HPDE6-E6E7 (cell line): Measurements from ENCODE around the gene STMN3.
A peak's percentile ranks its signal among the peaks of the same experiment; 100 is the strongest.

Experiments used
- DNase-seq: peaks from one replicate; pipeline ENCODE4 v3.0.0; 2011; ENCODE audit warnings: missing footprints; ENCODE audit errors: extremely low spot score

The STMN3 gene

GRCh38 chr20:63653041-63653973 lies at the start of gene STMN3:
STMN3 (minus strand) TSS chr20:63653424; CDS start chr20:63653345, 79 bp downstream.
- peak; percentile 94 for DNase-seq

GRCh38 chr20:63702036-63702665 lies 48.9 kb upstream of the STMN3 start:
- DNase-seq = no peak

DNA sequence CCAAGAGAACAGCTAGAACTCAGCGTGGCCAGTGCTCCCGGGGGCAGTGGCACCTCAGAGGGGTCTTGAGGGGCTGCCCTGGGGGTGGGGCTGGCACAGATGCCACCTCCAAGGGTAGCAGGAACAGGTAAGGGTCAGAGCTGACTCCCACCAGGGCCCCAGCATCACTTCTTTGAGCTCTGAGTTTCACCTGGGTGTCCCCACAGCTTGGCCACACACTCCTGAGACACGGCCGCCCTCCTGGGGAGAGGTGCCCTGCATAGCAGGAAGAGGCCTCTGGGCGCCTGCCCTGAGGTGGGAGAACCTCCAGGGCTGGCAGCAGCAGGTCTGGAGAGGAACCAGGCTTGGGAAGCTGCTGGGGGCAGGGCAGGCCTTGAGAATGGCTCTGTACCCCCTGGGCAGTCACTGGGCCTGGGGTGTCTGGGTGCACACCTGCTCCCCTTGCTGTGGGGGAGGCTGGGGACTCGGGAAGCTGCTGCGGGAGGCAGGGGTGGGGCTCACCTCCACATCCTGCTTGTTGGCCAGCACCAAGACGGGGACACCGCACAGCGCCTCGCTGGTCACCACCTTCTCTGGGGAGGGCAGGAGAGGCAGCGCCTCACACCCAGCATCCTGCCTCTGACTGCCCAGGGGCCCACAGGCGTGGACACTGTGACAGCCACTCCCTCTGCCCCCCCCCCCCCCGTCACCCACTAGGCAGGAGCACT lies 48.3 kb upstream of the STMN3 start:
- no peak for DNase-seq

DNA sequence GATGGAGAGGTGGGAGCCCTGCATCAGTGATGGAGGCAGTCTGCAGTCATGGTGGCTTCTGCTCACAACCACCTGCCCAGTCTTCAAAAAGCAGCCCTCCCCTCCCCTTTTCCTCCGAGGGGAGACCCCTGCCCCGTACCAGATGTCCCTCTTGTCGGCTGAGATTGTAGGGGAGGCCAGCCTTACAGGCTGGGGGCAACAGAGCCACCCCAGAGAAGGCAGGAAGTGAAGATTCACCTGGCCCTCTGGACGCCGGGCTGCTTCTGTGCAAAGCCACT lies 47.8 kb upstream of the STMN3 start:
- DNase-seq = no peak

DNA sequence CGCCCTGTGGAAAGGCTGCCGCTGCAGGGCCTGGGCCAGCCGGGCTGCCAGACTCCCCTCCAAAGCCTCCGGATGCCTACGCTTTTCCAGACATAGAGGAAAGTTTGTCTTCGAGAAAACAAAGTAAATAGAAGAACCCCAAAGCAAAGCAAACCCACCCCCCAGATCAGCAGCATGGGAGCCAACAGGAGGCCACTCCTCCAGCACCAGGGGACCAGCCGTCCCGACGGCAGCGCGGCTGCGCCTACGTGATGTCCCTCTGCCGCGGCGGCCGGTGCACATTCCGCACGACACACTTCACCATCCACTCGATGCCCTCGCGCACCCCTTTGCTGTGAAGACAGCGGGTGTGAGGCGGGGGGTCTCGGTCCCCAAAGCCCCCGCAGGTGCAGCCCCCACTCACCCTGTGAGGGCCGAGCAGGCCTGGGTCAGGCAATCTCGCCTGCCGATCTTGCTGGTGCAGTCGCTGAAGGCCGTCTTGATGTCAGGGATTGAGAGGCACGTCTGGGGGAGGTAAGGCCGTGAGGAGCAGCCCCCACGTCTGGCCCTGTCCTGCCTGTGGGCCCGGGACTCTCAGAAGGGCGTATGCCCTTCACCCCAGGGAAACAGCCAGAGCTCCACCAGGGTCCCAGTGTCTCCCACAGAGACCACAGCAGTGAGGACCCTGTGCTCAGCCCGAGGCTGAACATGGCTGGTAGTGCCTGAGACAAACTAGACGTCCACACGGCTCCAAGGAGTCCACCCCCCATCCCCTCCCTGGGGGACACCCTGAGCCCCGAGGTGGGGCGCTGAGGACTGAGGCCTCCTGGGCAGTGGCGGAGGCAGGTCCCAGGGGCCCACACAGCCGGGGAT lies 47.2 kb upstream of the STMN3 start:
- no peak for DNase-seq

DNA sequence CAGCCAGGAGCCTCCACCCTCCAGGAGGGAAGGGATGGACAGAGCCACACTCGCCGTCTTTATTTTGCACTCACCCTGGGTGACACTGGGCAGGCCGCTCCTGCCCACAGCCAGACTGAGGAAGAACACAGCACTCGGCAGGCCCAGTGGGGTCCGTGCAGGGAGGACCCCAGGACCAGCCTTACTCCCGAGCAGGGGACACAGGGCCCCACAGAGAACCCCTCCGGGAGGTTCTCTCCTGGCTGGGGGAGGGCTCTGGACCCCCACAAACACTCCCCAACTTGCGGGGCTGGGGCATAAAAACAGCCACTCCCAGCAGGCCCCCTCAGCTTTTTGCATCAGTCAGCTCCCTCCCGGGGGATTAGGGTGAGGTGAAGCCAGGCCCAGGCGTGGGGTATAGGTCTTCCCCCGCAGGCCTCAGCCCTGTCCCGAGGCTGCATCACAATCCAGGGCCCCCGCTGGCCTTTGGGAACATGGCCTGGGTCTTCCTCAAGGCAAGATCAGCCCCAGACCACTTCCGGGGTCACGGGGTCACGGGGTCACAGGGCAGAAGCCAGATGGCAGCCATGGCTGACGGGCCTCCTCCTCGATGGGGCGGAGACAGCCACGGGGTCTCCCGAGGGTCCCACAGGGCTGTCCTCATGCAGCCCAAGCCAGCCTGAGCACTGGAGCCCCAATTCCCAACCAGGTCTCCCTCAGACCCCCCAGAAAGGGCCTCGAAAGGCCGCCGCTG lies 46.4 kb upstream of the STMN3 start:
- no peak for DNase-seq

GRCh38 chr20:63698739-63699465 lies 45.7 kb upstream of the STMN3 start:
- peak; percentile 98 for DNase-seq

DNA sequence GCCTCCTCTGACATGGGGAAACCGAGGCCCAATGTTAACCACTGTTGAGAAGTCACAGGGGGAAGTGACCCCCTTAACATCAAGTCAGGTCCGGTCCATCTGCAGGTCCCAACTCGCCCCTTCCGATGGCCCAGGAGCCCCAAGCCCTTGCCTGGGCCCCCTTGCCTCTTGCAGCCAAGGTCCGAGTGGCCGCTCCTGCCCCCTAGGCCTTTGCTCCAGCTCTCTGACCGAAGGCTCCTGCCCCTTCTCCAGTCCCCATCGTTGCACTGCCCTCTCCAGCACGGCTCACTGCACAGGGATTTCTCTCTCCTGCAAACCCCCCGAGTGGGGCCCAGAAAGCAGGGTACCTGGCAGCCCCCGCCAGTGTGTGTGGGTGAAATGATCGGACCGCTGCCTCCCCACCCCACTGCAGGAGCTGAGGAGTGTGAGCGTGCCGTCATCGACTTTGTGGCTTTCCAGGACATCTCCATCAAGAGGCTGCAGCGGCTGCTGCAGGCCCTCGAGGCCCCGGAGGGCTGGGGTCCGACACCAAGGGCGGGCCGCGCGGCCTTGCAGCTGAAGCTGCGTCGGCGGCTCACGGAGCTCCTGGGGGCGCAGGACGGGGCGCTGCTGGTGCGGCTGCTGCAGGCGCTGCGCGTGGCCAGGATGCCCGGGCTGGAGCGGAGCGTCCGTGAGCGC lies 44.8 kb upstream of the STMN3 start:
- no peak for DNase-seq

- no peak for DNase-seq
Observed at GRCh38 chr20:63697357-63697867, 44.2 kb upstream of the STMN3 start.

- DNase-seq = no peak
Observed at GRCh38 chr20:63696628-63697356, 43.6 kb upstream of the STMN3 start, which contains the start of gene TNFRSF6B. TNFRSF6B (plus strand) TSS chr20:63696652; CDS start chr20:63696768, 116 bp downstream.

DNA sequence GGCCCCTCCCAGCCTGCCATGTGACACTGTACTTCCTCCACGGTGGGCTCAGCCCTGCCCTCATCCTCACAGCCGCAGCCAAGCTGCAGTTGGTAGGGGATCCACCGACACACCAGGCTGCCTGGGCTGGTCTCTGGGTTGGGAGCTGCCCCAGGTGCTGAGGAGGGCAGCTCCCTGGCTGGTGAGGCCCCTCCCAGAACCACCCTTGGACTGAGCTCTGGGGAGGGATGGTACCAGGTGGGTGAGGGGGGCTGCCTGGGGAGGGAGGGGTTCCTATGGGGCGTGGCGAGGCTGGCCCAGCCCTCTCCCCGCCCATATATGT lies 43.0 kb upstream of the STMN3 start:
- DNase-seq = no peak

DNA sequence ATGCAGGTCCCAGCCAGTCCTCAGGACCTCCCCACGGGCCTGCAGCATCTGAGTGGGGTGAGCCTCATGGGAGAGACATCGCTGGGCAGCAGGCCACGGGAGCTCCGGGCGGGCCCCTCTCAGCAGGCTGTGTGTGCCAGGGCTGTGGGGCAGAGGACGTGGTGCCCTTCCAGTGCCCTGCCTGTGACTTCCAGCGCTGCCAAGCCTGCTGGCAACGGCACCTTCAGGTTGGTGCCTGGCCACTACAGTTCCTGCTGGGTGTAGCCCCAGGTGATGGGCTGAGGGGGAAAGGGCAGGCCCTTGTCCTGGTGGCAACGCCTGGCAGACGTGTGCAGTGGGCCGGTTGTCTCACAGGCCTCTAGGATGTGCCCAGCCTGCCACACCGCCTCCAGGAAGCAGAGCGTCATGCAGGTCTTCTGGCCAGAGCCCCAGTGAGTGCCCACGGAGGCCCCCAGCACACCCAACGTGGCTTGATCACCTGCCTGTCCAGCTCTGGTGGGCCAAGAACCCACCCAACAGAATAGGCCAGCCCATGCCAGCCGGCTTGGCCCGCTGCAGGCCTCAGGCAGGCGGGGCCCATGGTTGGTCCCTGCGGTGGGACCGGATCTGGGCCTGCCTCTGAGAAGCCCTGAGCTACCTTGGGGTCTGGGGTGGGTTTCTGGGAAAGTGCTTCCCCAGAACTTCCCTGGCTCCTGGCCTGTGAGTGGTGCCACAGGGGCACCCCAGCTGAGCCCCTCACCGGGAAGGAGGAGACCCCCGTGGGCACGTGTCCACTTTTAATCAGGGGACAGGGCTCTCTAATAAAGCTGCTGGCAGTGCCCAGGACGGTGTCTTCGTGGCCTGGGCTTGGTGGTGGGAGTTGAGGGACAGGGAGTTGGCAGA lies 42.4 kb upstream of the STMN3 start:
- DNase-seq = no peak

DNA sequence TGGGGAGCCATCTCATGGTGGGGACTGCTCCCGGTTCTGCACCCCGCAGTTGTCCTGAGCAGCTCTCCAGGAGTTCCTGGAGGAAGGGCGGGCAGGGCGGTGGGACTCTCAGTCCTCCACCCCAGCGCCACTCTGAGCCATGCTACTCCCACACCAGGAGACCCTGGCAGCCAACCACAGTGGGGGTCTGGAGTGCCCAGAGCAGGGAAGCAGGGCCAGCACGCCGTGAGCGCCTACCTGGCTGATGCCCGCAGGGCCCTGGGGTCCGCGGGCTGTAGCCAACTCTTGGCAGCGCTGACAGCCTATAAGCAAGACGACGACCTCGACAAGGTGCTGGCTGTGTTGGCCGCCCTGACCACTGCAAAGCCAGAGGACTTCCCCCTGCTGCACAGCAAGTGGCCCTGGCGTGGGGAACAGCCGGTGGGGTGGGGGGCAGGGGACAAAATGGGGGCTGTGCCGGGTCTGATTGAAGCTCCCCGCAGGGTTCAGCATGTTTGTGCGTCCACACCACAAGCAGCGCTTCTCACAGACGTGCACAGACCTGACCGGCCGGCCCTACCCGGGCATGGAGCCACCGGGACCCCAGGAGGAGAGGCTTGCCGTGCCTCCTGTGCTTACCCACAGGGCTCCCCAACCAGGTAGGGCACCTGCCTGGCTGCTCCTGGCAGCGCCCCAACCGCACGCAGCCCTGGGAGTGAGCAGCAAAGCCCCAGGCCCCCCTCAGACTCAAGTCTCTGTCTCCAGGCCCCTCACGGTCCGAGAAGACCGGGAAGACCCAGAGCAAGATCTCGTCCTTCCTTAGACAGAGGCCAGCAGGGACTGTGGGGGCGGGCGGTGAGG lies 41.6 kb upstream of the STMN3 start:
- no peak for DNase-seq

GRCh38 chr20:63693733-63694583 lies 40.7 kb upstream of the STMN3 start:
- no peak for DNase-seq

GRCh38 chr20:63693083-63693732 lies 40.0 kb upstream of the STMN3 start:
- DNase-seq = no peak
